ENCODE measurements around the gene FBXO47.

DNA sequence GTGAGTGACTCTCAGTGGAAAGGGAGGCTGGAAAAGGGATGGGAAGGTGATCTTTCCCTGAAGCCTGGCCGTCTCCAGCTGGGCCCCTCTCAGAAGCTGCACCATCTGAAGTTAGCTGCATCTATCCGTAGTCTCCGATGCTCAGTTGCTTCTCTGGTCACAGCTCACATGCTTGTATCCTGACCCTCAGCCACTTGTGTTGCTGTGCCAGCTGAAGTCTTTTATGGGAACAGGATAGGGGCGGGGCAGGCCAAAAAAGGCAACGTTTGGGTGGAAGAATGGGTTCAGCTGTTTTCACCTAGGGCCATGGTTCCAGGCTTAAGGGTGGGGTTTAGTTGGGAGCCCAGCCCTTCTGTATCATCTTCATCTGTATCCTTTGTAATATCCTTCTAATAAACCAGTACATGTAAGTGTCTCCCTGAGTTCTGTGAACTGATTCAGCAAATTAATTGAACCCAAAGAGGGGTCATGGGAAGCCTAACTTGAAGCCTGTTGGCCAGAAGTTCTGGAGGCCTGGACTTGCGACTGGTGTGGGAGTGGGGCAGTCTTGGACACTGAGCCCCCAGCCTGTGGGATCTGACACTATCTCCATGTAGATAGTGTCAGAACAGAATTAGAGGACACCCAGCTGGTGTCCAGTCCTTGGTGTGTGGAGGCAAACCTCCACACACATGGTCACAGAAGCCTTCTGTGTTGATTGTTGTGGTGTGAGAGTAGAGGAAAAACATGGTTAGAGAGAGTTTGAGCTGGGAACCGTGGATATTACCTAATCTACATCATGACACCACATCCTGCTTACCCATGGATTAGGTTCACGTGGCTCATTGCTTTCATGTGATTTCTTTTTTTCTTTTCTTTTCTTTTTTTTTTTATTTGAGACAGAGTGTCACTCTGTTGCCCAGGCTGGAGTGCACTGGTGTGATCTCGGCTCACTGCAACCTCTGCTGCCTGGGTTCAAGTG, 49.3 kb upstream of the FBXO47 start:
- no peak for TF ChIP-seq POLR2A (IDR thresholded peaks at IDR 0.05; ENCODE audit: low read length)
- no peak for TF ChIP-seq GATA1 (IDR thresholded peaks at IDR 0.05; ENCODE audit: low read depth, low read length)

Data from erythroblast (primary cell).